ENCODE measurements around the gene CAVIN1.

DNA sequence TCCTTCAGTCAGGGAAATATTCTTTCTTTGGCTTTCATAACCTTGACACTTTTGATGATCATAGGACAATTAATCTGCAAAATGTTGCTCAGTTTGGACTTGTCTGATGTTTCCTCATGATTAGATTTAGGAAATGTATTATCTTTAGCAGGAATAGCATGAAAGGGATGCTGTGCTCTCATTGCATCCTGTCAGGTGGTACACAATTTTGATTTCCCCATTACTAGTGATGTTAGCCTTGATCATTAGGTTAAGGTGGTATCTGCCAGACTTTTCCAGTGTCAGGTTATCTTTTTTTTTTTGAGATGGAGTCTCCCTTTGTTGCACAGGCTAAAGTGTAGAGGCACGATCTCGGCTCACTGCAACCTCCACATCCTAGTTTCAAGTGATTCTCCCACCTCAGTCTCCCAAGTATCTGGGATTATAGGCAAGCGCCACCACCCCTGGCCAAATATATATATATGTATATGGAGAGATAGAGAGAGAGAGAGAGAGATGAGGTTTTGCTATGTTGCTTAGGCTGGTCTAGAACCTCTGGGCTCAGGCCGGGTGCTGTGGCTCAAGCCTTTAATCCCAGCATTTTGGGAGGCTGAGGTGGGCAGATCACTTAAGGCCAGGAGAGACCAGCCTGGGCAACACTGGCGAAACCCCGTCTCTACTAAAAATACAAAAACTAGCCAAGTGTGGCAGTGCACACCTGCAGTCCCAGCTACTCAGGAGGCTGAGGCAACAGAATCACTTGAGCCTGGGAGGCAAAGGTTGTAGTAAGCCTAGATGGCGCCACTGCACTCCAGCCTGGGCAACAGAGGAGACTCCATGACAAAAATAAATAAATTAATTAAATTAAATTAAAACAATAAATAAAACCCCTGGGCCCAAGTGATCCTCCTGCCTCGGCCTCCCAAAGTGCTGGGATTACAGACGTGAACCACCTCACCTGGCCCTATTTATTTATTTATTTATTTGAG, 15.8 kb upstream of the CAVIN1 start:
- TF ChIP-seq, protein P1, sequence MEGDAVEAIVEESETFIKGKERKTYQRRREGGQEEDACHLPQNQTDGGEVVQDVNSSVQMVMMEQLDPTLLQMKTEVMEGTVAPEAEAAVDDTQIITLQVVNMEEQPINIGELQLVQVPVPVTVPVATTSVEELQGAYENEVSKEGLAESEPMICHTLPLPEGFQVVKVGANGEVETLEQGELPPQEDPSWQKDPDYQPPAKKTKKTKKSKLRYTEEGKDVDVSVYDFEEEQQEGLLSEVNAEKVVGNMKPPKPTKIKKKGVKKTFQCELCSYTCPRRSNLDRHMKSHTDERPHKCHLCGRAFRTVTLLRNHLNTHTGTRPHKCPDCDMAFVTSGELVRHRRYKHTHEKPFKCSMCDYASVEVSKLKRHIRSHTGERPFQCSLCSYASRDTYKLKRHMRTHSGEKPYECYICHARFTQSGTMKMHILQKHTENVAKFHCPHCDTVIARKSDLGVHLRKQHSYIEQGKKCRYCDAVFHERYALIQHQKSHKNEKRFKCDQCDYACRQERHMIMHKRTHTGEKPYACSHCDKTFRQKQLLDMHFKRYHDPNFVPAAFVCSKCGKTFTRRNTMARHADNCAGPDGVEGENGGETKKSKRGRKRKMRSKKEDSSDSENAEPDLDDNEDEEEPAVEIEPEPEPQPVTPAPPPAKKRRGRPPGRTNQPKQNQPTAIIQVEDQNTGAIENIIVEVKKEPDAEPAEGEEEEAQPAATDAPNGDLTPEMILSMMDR (IDR thresholded peaks at IDR 0.05 in 8 of 11, conservative IDR thresholded peaks at IDR 0.05 in 3 of 11) = peak in 7 of 11 experiments; percentile 9 to 63 (median 47)
- TF ChIP-seq POLR2A (IDR thresholded peaks at IDR 0.05) = no peak
